H9 (cell line): Measurements from ENCODE around the gene TRPV4. TPM values are rescaled to one million over a fixed set of nuclear protein-coding genes. Genes with fewer than 3 reads are reported as not detected.

Experiments used
- DNase-seq: peaks from one replicate; pipeline ENCODE4 v3.0.0-alpha.2; 2017
- H2AFZ ChIP-seq: one replicate; pipeline ENCODE4 v1.6.1; 2013; ENCODE audit warnings: mild to moderate bottlenecking, low read length, control low read depth, moderate library complexity
- H2AK5ac ChIP-seq: 2 replicates; pipeline ENCODE4 v1.6.1; 2013; ENCODE audit warnings: low read length, control low read depth, mixed read lengths; ENCODE audit not compliant: insufficient read length
- H2BK120ac ChIP-seq: one replicate; pipeline ENCODE4 v1.6.1; 2013; ENCODE audit warnings: low read depth, mild to moderate bottlenecking, low read length, control low read depth, inconsistent platforms; ENCODE audit not compliant: poor library complexity, severe bottlenecking
- H2BK12ac ChIP-seq: 2 replicates; pipeline ENCODE4 v1.6.1; 2013; ENCODE audit warnings: low read length, control low read depth, mixed read lengths, low read depth; ENCODE audit not compliant: insufficient read length
- H2BK15ac ChIP-seq: 2 replicates; pipeline ENCODE4 v1.6.1; 2013; ENCODE audit warnings: low read depth, low read length, control low read depth
- H2BK20ac ChIP-seq: one replicate; pipeline ENCODE4 v1.6.1; 2013; ENCODE audit warnings: low read depth, mild to moderate bottlenecking, low read length, control low read depth, inconsistent platforms; ENCODE audit not compliant: poor library complexity, severe bottlenecking
- H2BK5ac ChIP-seq: 2 replicates; pipeline ENCODE4 v1.6.1; 2013; ENCODE audit warnings: low read length, control low read depth, mixed read lengths; ENCODE audit not compliant: insufficient read length
- H3K14ac ChIP-seq: 2 replicates; pipeline ENCODE4 v1.6.1; 2013; ENCODE audit warnings: low read length, control low read depth; ENCODE audit not compliant: insufficient read depth
- H3K18ac ChIP-seq: 2 replicates; pipeline ENCODE4 v1.6.1; 2013; ENCODE audit warnings: low read depth, mild to moderate bottlenecking, mixed read lengths, low read length, control low read depth; ENCODE audit not compliant: insufficient read length
- H3K23ac ChIP-seq: 2 replicates; pipeline ENCODE4 v1.6.1; 2013; ENCODE audit warnings: low read length, control low read depth, mixed read lengths, low read depth; ENCODE audit not compliant: insufficient read length
- H3K23me2 ChIP-seq: 2 replicates; pipeline ENCODE4 v1.6.1; 2013; ENCODE audit warnings: low read depth, mild to moderate bottlenecking, mixed read lengths, low read length, control low read depth; ENCODE audit not compliant: insufficient read length, poor library complexity, severe bottlenecking
- H3K27ac ChIP-seq: 2 replicates; pipeline ENCODE4 v1.5.1; 2013; ENCODE audit warnings: low read length, control low read depth, mixed read lengths, low read depth; ENCODE audit not compliant: insufficient read length
- H3K27me3 ChIP-seq: 2 replicates; pipeline ENCODE4 v1.6.1; 2013; ENCODE audit warnings: low read length, control low read depth, inconsistent platforms; ENCODE audit not compliant: insufficient read depth
- H3K4ac ChIP-seq: 2 replicates; pipeline ENCODE4 v1.6.1; 2013; ENCODE audit warnings: low read depth, mild to moderate bottlenecking, control low read depth, inconsistent platforms, low read length, moderate library complexity
- H3K4me1 ChIP-seq: 2 replicates; pipeline ENCODE4 v1.6.1; 2013; ENCODE audit warnings: low read length, control low read depth, inconsistent platforms; ENCODE audit not compliant: insufficient read depth
- H3K4me2 ChIP-seq: 2 replicates; pipeline ENCODE4 v1.6.1; 2013; ENCODE audit warnings: low read length, control low read depth, mixed read lengths; ENCODE audit not compliant: insufficient read length, insufficient read depth
- H3K56ac ChIP-seq: 2 replicates; pipeline ENCODE4 v1.6.1; 2013; ENCODE audit warnings: low read depth, mild to moderate bottlenecking, mixed read lengths, low read length, control low read depth; ENCODE audit not compliant: insufficient read length
- H3K79me1 ChIP-seq: 2 replicates; pipeline ENCODE4 v1.6.1; 2013; ENCODE audit warnings: low read depth, mild to moderate bottlenecking, moderate library complexity, low read length, control low read depth, inconsistent platforms; ENCODE audit not compliant: insufficient read depth, poor library complexity, severe bottlenecking
- H3K79me2 ChIP-seq: 2 replicates; pipeline ENCODE4 v1.6.1; 2013; ENCODE audit warnings: low read length, control low read depth, inconsistent platforms; ENCODE audit not compliant: insufficient read depth
- H3K9ac ChIP-seq: 2 replicates; pipeline ENCODE4 v1.6.1; 2013; ENCODE audit warnings: low read length, control low read depth, mixed read lengths; ENCODE audit not compliant: insufficient read length; ENCODE audit errors: extremely low read depth
- H3K9me3 ChIP-seq: one replicate; pipeline ENCODE4 v1.6.1; 2013; ENCODE audit warnings: low read depth, low read length, inconsistent platforms; ENCODE audit not compliant: control insufficient read depth
- H3T11ph ChIP-seq: one replicate; pipeline ENCODE4 v1.6.1; 2013; ENCODE audit warnings: mild to moderate bottlenecking, low read length, control low read depth, inconsistent platforms
- H4K20me1 ChIP-seq: one replicate; pipeline ENCODE4 v1.6.1; 2013; ENCODE audit not compliant: control insufficient read depth, insufficient read length, insufficient read depth
- H4K5ac ChIP-seq: 2 replicates; pipeline ENCODE4 v1.6.1; 2013; ENCODE audit warnings: low read depth, mild to moderate bottlenecking, mixed read lengths, low read length, control low read depth; ENCODE audit not compliant: insufficient read length
- H4K8ac ChIP-seq: replicated peaks from 2 replicates; pipeline ENCODE4 v1.6.1; 2013; ENCODE audit warnings: low read length, control low read depth, mixed read lengths, low read depth; ENCODE audit not compliant: insufficient read length
- H4K91ac ChIP-seq: 2 replicates; pipeline ENCODE4 v1.6.1; 2013; ENCODE audit warnings: low read depth, mild to moderate bottlenecking, moderate library complexity, mixed read lengths, low read length, control low read depth; ENCODE audit not compliant: insufficient read length
- H3K27ac Mint-ChIP-seq, 3 experiments: 2 replicates in 2 of 3; 3 replicates in 1 of 3; pipeline ENCODE4 v1.8.0; 2020 to 2021; ENCODE audit warnings: mixed read lengths in 3 of 3, mild to moderate bottlenecking in 1 of 3, moderate library complexity in 1 of 3
- H3K27me3 Mint-ChIP-seq: 2 replicates; pipeline ENCODE4 v1.8.0; 2021; ENCODE audit warnings: low read depth, mild to moderate bottlenecking, moderate library complexity, mixed read lengths
- H3K36me3 Mint-ChIP-seq, 3 experiments: 2 replicates in 2 of 3; 3 replicates in 1 of 3; pipeline ENCODE4 v1.8.0; 2020 to 2021; ENCODE audit warnings: low read depth in 3 of 3, mixed read lengths in 3 of 3; ENCODE audit not compliant: insufficient read depth in 1 of 3
- H3K4me1 Mint-ChIP-seq, 2 experiments: 2 replicates each; pipeline ENCODE4 v1.8.0; 2020; ENCODE audit warnings: mixed read lengths in 2 of 2
- H3K4me3 Mint-ChIP-seq, 2 experiments: 2 replicates in 1 of 2; 3 replicates in 1 of 2; pipeline ENCODE4 v1.8.0; 2020 to 2021; ENCODE audit warnings: mild to moderate bottlenecking in 2 of 2, mixed read lengths in 2 of 2, moderate library complexity in 1 of 2
- H3K9me3 Mint-ChIP-seq, 2 experiments: 2 replicates in 1 of 2; 3 replicates in 1 of 2; pipeline ENCODE4 v1.8.0; 2020; ENCODE audit warnings: mild to moderate bottlenecking in 2 of 2, mixed read lengths in 2 of 2, moderate library complexity in 1 of 2
- CTCF ChIP-seq: fragments of 200-600 bp; sonication (generic); conservative IDR thresholded peaks from 3 replicates; pipeline ENCODE4 v1.8.0; 2021; ENCODE audit warnings: antibody characterized with exemption, mild to moderate bottlenecking
- WGBS: extraction: QIAGEN DNeasy Blood & Tissue Kit; methylation state at CpG from one replicate; pipeline ENCODE4 v1.1.7; 2013; ENCODE audit warnings: missing lambda C conversion rate, low lambda C conversion rate, mixed read lengths; ENCODE audit not compliant: insufficient read length; ENCODE audit errors: extremely low coverage; 5-methylcytosine and 5-hydroxymethylcytosine counted together
- total RNA-seq: library from RNA; stranded (reverse); gene quantifications from 2 replicates; pipeline ENCODE4 v1.2.1, GENCODE V29; 2021

The TRPV4 gene
- total RNA-seq, 1 experiment from 2014 or later = 4.9 TPM

GRCh38 chr12:109793411-109793810, 39.8 kb downstream of the TRPV4 start:
- H3K27me3 Mint-ChIP-seq = no peaks in the 10 kb centered on the region
- H3K14ac ChIP-seq = no peak overlapping the region
- H3K9ac ChIP-seq = no peak overlapping the region
- H3K79me1 ChIP-seq = no peaks in the 10 kb centered on the region
- H3K56ac ChIP-seq = no peak overlapping the region
- no peak overlapping the region for H2AFZ ChIP-seq
- H3K18ac ChIP-seq = no peak overlapping the region
- H3K4me2 ChIP-seq = no peak overlapping the region
- peaks cover 10 to 12% of the 10 kb centered on the region in 2 experiments for H3K4me1 Mint-ChIP-seq
- no peak overlapping the region for H2AK5ac ChIP-seq
- DNase-seq = no peak
- no peak overlapping the region for H2BK12ac ChIP-seq
- no peaks in the 10 kb centered on the region for H3K9me3 Mint-ChIP-seq
- peaks cover 0 to 8% (median 6%) of the 10 kb centered on the region in 3 experiments; a peak in 3 of 7 replicates for H3K36me3 Mint-ChIP-seq
- no peak overlapping the region for H4K8ac ChIP-seq
- H3K27ac ChIP-seq = no peak overlapping the region
- no peak overlapping the region for H2BK5ac ChIP-seq
- H4K5ac ChIP-seq = no peak overlapping the region
- H3K23me2 ChIP-seq = no peaks in the 10 kb centered on the region
- no peak for TF ChIP-seq CTCF
- H2BK15ac ChIP-seq = no peak overlapping the region
- no peak overlapping the region for H2BK120ac ChIP-seq
- no peak overlapping the region for H4K91ac ChIP-seq
- WGBS = 100% methylated on average over 1 of the region's 4 CpGs
- H3K4ac ChIP-seq = no peak overlapping the region
- H3K23ac ChIP-seq = no peak overlapping the region
- H2BK20ac ChIP-seq = no peak overlapping the region
- no peak overlapping the region for H3K4me3 Mint-ChIP-seq
- no peak overlapping the region for H3T11ph ChIP-seq
- no peaks in the 10 kb centered on the region for H4K20me1 ChIP-seq
- no peaks in the 10 kb centered on the region for H3K27me3 ChIP-seq
- H3K4me1 ChIP-seq = no peaks in the 10 kb centered on the region
- H3K27ac Mint-ChIP-seq = no peak overlapping the region
- H3K9me3 ChIP-seq = no peaks in the 10 kb centered on the region
- H3K79me2 ChIP-seq = no peaks in the 10 kb centered on the region
